PC-3 (cell line): Measurements from ENCODE around the gene PPP1R3C. TPM values are rescaled to one million over a fixed set of nuclear protein-coding genes. Genes with fewer than 3 reads are reported as not detected.

Source experiments
- ATAC-seq: fragments of 200-7000 bp; cut with Tn5 transposase; 2 replicates; pipeline ENCODE4 v1.9.1; 2020; ENCODE audit warnings: mild to moderate bottlenecking, moderate library complexity
- BruUV-seq: library from RNA; stranded (reverse); fragments of 400-500 nt; replicated peaks from 2 replicates; lab custom pipeline; 2021; lab: Mats Ljungman, UMichigan
- CTCF ChIA-PET: fragments of 300-600 bp; sonication (Branson Sonifier 250); formaldehyde crosslinking; loops from one replicate; lab custom pipeline; 2022; ENCODE audit warnings: antibody characterized with exemption; lab: Charles Lee
- POLR2A ChIA-PET: fragments of 300-600 bp; sonication (Branson Sonifier 250); formaldehyde crosslinking; loops from one replicate; lab custom pipeline; 2022; ENCODE audit warnings: antibody characterized with exemption; ENCODE audit not compliant: unreplicated experiment; lab: Charles Lee
- DNase-seq: peaks from one replicate; pipeline ENCODE4 v3.0.0-alpha.2; 2015
- H2AFZ ChIP-seq: fragments of 300-600 bp; sonication (generic); 2 replicates; pipeline ENCODE4 v1.6.0; 2016; ENCODE audit warnings: antibody characterized with exemption, low read length
- H3F3A ChIP-seq: fragments of 300-600 bp; sonication (generic); one replicate; pipeline ENCODE4 v1.6.0; 2017; ENCODE audit warnings: antibody characterized with exemption, low read length, control low read depth, mild to moderate bottlenecking; ENCODE audit not compliant: unreplicated experiment
- H3K27ac ChIP-seq: fragments of 300-600 bp; sonication (generic); 2 replicates; pipeline ENCODE4 v1.5.1; 2016; ENCODE audit warnings: mild to moderate bottlenecking, low read length
- H3K27me3 ChIP-seq: fragments of 300-600 bp; sonication (generic); 2 replicates; pipeline ENCODE4 v1.6.1; 2016; ENCODE audit warnings: low read length, mixed read lengths
- H3K36me3 ChIP-seq: fragments of 300-600 bp; sonication (generic); 2 replicates; pipeline ENCODE4 v1.6.1; 2016; ENCODE audit warnings: low read depth, mixed run types, low read length, mixed read lengths
- H3K4me1 ChIP-seq: fragments of 300-600 bp; sonication (generic); 2 replicates; pipeline ENCODE4 v1.5.1; 2016; ENCODE audit warnings: low read length; ENCODE audit not compliant: insufficient read depth
- H3K4me2 ChIP-seq: fragments of 300-600 bp; sonication (generic); 2 replicates; pipeline ENCODE4 v1.6.0; 2016; ENCODE audit warnings: low read length
- H3K4me3 ChIP-seq: fragments of 300-600 bp; sonication (generic); 2 replicates; pipeline ENCODE4 v1.5.1; 2016; ENCODE audit warnings: mild to moderate bottlenecking, low read length, mixed read lengths
- H3K79me2 ChIP-seq: fragments of 300-600 bp; sonication (generic); 2 replicates; pipeline ENCODE4 v1.6.1; 2017; ENCODE audit warnings: low read length, mixed read lengths
- H3K9ac ChIP-seq: fragments of 300-600 bp; sonication (generic); 2 replicates; pipeline ENCODE4 v1.6.0; 2016; ENCODE audit warnings: mild to moderate bottlenecking, low read length
- H3K9me2 ChIP-seq: fragments of 300-600 bp; sonication (generic); replicated peaks from 2 replicates; pipeline ENCODE4 v1.6.1; 2016; ENCODE audit warnings: mixed run types, low read length, mixed read lengths
- H3K9me3 ChIP-seq: fragments of 300-600 bp; sonication (generic); 2 replicates; pipeline ENCODE4 v1.6.1; 2016; ENCODE audit warnings: low read length, mixed read lengths
- H4K20me1 ChIP-seq: fragments of 300-600 bp; sonication (generic); 2 replicates; pipeline ENCODE4 v1.6.1; 2016; ENCODE audit warnings: low read length, mixed read lengths
- CTCF ChIP-seq: fragments of 300-600 bp; sonication (generic); conservative IDR thresholded peaks from 2 replicates; pipeline ENCODE4 v1.5.1; 2017; ENCODE audit warnings: antibody characterized with exemption, low read depth, mild to moderate bottlenecking, low read length
- EZH2 ChIP-seq: fragments of 300-600 bp; sonication (generic); IDR thresholded peaks from one replicate; pipeline ENCODE4 v1.6.1; 2017; ENCODE audit warnings: antibody characterized with exemption, mild to moderate bottlenecking, low read length; ENCODE audit not compliant: unreplicated experiment
- EZH2phosphoT487 ChIP-seq: fragments of 300-600 bp; sonication (generic); IDR thresholded peaks from 2 replicates; pipeline ENCODE4 v1.6.1; 2018; ENCODE audit warnings: mild to moderate bottlenecking, antibody characterized with exemption, low read length, borderline replicate concordance
- intact Hi-C: fragments of 100-400 bp; cut with micrococcal nuclease; formaldehyde crosslinking; loops from 2 replicates; pipeline ENCODE4 v1.9.0; 2023
- total RNA-seq: library from RNA; depleted of rRNA; stranded (reverse); fragments of >200 nt; gene quantifications from 2 replicates; pipeline ENCODE4 v1.2.3, GENCODE V29; 2014

The PPP1R3C gene
- total RNA-seq, 1 experiment from 2014 or later: not detected

DNA sequence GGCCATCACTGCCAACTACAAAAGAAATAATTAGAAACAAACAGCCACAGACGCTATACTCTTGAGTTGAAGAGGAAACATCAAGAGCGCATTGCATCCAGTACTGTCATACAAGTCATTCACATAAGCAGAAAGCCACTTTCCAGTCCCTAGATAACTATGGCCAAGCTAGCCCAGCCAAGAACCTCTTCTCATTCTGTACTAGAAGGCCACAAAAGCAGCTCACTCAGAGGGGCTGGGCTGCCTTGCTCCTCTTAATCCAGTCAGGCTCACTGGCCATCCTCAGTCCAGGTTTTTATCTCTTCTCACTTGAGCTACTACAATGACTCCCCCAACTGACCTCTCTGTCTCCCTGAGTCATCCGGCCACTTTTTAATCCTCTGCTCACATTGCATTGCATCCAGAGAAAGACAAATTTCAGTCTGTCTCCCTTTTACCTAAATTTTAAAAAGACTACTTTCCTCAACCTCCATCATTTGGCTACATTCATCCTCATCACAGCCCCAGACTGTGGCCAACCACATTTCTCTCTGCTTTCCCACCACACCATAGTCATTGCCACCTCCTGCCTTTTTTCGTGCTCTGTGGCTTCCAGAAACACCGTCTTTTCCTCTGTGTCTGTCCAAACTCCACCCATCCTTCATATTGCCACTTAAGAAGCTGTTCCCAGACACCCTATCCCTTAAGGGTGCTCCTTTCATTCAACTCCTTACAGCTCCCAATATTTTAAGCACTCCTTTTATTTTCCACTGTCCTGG lies 25.0 kb downstream of the PPP1R3C start:
- no peak overlapping the region for H2AFZ ChIP-seq
- H3K27me3 ChIP-seq: no peaks in the 10 kb centered on the region
- H3K27ac ChIP-seq: no peak overlapping the region

GRCh38 chr10:91605968-91606367 lies 26.9 kb downstream of the PPP1R3C start:
- Histone ChIP-seq H3K4me2 (no peak overlapping the region), H3K9me2 (no peaks in the 10 kb centered on the region), H4K20me1 (no peaks in the 10 kb centered on the region), H3K27me3 (no peaks in the 10 kb centered on the region), H2AFZ (no peak overlapping the region), H3K9ac (no peak overlapping the region), H3K4me1 (peaks cover 33% of the 10 kb centered on the region), H3K4me3 (no peak overlapping the region), H3K27ac (peak overlapping the region; percentile 69; the same call in 1 of the 2 replicates), H3F3A (peaks cover 7% of the 10 kb centered on the region), H3K9me3 (0 out of 2 replicates have a peak, but pooled peaks cover 4% of the 10 kb centered on the region), H3K79me2 (no peaks in the 10 kb centered on the region), H3K36me3 (no peaks in the 10 kb centered on the region)
- intact Hi-C loops: no loop called here
- ChIA-PET POLR2A (no interaction called here), CTCF (no interaction called here)
- DNase-seq: no peak
- TF ChIP-seq CTCF (no peak), EZH2 (no peak), EZH2phosphoT487 (no peak)
- BruUV-seq: no TSS peak
- ATAC-seq: no peak

More for the DNA sequence above, 25.0 kb downstream of the PPP1R3C start:
- POLR2A ChIA-PET: no interaction called here
- no peaks in the 10 kb centered on the region for H3K9me2 ChIP-seq
- H3K4me2 ChIP-seq: no peak overlapping the region
- ATAC-seq (no peak), DNase-seq (no peak)
- H3K4me3 ChIP-seq: no peak overlapping the region
- peaks cover 7% of the 10 kb centered on the region for H3F3A ChIP-seq
- H3K9ac ChIP-seq: no peak overlapping the region
- peaks cover 35% of the 10 kb centered on the region for H3K4me1 ChIP-seq
- no peaks in the 10 kb centered on the region for H4K20me1 ChIP-seq
- intact Hi-C loops: no loop called here
- 0 out of 2 replicates have a peak, but pooled peaks cover 4% of the 10 kb centered on the region for H3K9me3 ChIP-seq
- BruUV-seq: no TSS peak
- TF ChIP-seq CTCF: no peak
- no peak for TF ChIP-seq EZH2
- no peak for TF ChIP-seq EZH2phosphoT487
- H3K36me3 ChIP-seq: no peaks in the 10 kb centered on the region
- CTCF ChIA-PET: no interaction called here
- no peaks in the 10 kb centered on the region for H3K79me2 ChIP-seq
